Brain microvascular endothelial cell (primary cell): ENCODE data around the gene GRIA1.

Experiments
- DNase-seq: peaks from one replicate; pipeline ENCODE4 v3.0.0-alpha.2; 2020
- H3K27ac ChIP-seq: fragments of 250-450 bp; sonication (Bioruptor Pico); 2 replicates; pipeline ENCODE4 v1.5.1; 2020; ENCODE audit warnings: mild to moderate bottlenecking, moderate library complexity
- H3K27me3 ChIP-seq: fragments of 250-450 bp; sonication (Bioruptor Pico); replicated peaks from 2 replicates; pipeline ENCODE4 v1.5.1; 2020; ENCODE audit warnings: mild to moderate bottlenecking
- H3K36me3 ChIP-seq: fragments of 250-450 bp; sonication (Bioruptor Pico); replicated peaks from 2 replicates; pipeline ENCODE4 v1.5.1; 2020; ENCODE audit warnings: mild to moderate bottlenecking
- H3K4me3 ChIP-seq: 2 replicates; pipeline ENCODE4 v1.5.1; 2011; ENCODE audit warnings: low read depth, mild to moderate bottlenecking, control low read depth, low read length, moderate library complexity
- CTCF ChIP-seq: IDR thresholded peaks from 2 replicates; pipeline ENCODE4 v1.5.1; 2011; ENCODE audit warnings: low read depth, mild to moderate bottlenecking, moderate library complexity, low read length, control low read depth, inconsistent platforms; ENCODE audit errors: missing control alignments
- in situ Hi-C: cut with HindIII; loops from 2 replicates; pipeline ENCODE4 v1.10.0; 2017; ENCODE audit warnings: low sequenced_read_pairs, low pct_ligation_motif_present

Gene GRIA1

GRCh38 chr5:153636670-153637451, 146.4 kb downstream of the GRIA1 start:
- Histone ChIP-seq H3K27me3 (no peaks in the 10 kb centered on the region), H3K4me3 (no peak overlapping the region), H3K36me3 (no peaks in the 10 kb centered on the region), H3K27ac (no peak overlapping the region)
- in situ Hi-C loops = no loop called here
- no peak for DNase-seq
- TF ChIP-seq CTCF = no peak

- no peak for TF ChIP-seq CTCF
- in situ Hi-C loops = no loop called here
- DNase-seq = no peak
These were observed 149.8 kb downstream of the GRIA1 start for GRCh38 chr5:153640293-153640692.

GRCh38 chr5:153641183-153641688, 150.8 kb downstream of the GRIA1 start:
- DNase-seq = no peak
- in situ Hi-C loops = no loop called here
- H3K27ac ChIP-seq = no peak overlapping the region
- H3K4me3 ChIP-seq = no peak overlapping the region
- no peaks in the 10 kb centered on the region for H3K36me3 ChIP-seq
- no peak for TF ChIP-seq CTCF
- H3K27me3 ChIP-seq = no peaks in the 10 kb centered on the region

More at GRCh38 chr5:153640293-153640692, 149.8 kb downstream of the GRIA1 start:
- H3K27ac ChIP-seq = no peak overlapping the region
- no peak overlapping the region for H3K4me3 ChIP-seq
- no peaks in the 10 kb centered on the region for H3K27me3 ChIP-seq
- no peaks in the 10 kb centered on the region for H3K36me3 ChIP-seq

GRCh38 chr5:153654504-153655200, 164.2 kb downstream of the GRIA1 start:
- no peak for DNase-seq
- no peaks in the 10 kb centered on the region for H3K36me3 ChIP-seq
- in situ Hi-C loops = no loop called here
- no peak for TF ChIP-seq CTCF
- no peaks in the 10 kb centered on the region for H3K27me3 ChIP-seq
- no peak overlapping the region for H3K4me3 ChIP-seq
- no peak overlapping the region for H3K27ac ChIP-seq

GRCh38 chr5:153655201-153655510, 164.7 kb downstream of the GRIA1 start:
- in situ Hi-C loops = no loop called here
- H3K4me3 ChIP-seq = no peak overlapping the region
- no peak for TF ChIP-seq CTCF
- no peaks in the 10 kb centered on the region for H3K27me3 ChIP-seq
- no peak overlapping the region for H3K27ac ChIP-seq
- H3K36me3 ChIP-seq = no peaks in the 10 kb centered on the region
- no peak for DNase-seq
